Measurements from ENCODE around the gene YTHDF1.

The YTHDF1 gene

DNA sequence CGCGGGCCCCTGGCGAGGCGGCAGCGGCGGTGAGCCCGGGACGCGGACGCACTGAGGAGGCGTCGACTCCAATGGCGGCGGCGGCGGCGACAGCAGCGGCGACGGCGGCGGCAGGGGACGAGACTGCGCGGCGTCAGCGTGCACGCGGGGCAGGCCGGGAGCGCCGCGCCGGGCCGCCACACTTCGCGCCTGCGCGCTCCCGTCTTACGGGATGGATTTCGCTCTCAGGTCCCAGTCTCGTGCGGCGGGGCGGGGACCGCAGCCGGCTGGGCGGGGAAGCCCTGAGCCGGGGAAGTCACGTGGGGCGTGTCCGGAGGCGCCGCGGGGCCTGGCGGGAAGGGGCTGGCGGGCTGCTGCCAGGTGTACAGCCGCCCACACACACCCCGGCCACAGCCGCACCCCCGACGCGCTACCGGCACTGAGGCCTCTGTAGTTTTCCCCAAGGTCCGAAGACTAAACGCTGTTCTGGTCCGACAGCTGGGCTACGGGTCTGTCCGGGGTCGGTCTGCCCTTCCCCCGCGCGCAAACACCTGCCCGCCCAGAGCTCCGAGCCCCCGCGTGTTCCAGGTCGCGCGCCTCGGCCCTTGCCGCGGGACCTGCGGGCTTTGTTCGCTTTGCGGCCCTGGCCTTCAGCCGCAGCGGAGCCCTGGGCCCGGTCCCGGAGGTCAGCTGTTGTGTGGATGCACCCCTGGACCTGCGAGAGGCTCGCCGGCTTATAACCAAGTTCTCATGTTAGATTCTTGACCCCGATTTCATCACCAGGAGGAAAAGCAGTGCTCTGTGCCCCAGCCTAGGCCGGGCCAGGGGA lies at the start of gene YTHDF1:
YTHDF1 (minus strand) TSS at position 91 of the 808 bp plus-strand sequence. CDS start 239 bp downstream, outside the sequence.
- Histone ChIP-seq H3K27me3 (ENCODE audit: insufficient read depth, low read depth) (peaks cover 26% of the 10 kb centered on the region), H3K36me3 (ENCODE audit: insufficient read depth) (peaks cover 10% of the 10 kb centered on the region), H3K4me2 (peak within 1 kb of the TSS; percentile 100), H3K27ac (peak within 1 kb of the TSS; percentile 47), H3K4me1 (ENCODE audit: low read depth, poor library complexity, severe bottlenecking) (peaks cover 39% of the 10 kb centered on the region), H3K4me3 (IDR thresholded peaks at IDR 0.05; ENCODE audit: insufficient read depth, low read depth, low read length) (no peak within 1 kb of the TSS), H4K20me1 (ENCODE audit: insufficient read depth) (no peaks in the 10 kb centered on the region), H3K9ac (peak within 1 kb of the TSS; percentile 86), H3K79me2 (ENCODE audit: insufficient read depth, low read depth) (peaks cover 45% of the 10 kb centered on the region), H2AFZ (ENCODE audit: low read depth) (peak within 1 kb of the TSS; percentile 95)
- TF ChIP-seq, protein P1, sequence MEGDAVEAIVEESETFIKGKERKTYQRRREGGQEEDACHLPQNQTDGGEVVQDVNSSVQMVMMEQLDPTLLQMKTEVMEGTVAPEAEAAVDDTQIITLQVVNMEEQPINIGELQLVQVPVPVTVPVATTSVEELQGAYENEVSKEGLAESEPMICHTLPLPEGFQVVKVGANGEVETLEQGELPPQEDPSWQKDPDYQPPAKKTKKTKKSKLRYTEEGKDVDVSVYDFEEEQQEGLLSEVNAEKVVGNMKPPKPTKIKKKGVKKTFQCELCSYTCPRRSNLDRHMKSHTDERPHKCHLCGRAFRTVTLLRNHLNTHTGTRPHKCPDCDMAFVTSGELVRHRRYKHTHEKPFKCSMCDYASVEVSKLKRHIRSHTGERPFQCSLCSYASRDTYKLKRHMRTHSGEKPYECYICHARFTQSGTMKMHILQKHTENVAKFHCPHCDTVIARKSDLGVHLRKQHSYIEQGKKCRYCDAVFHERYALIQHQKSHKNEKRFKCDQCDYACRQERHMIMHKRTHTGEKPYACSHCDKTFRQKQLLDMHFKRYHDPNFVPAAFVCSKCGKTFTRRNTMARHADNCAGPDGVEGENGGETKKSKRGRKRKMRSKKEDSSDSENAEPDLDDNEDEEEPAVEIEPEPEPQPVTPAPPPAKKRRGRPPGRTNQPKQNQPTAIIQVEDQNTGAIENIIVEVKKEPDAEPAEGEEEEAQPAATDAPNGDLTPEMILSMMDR (conservative IDR thresholded peaks at IDR 0.05; ENCODE audit: low read depth, low read length) = no peak

DNA sequence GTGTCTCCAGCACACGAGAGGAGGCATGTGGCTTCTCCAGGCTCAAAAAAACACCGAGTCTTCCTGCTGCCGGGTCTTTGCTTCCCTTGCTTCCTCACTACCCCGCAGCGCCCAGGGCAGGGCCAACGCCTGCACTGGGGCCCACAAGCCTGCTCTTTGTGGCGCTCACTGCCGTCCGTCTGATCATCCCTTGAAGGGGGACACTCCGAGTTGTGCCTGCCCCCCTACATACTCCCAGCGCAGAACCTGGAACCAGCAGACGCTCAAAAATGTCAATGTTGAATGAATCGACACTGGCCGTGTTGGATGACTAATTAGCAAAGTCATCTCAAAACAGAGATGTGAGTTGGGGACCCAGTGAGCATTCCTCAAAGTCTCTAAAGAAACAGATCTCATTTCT lies 48.6 kb upstream of the YTHDF1 start:
- Histone ChIP-seq H2AFZ (ENCODE audit: low read depth) (no peak overlapping the region), H3K79me2 (ENCODE audit: insufficient read depth, low read depth) (no peaks in the 10 kb centered on the region), H3K4me2 (no peak overlapping the region), H4K20me1 (ENCODE audit: insufficient read depth) (no peaks in the 10 kb centered on the region), H3K27me3 (ENCODE audit: insufficient read depth, low read depth) (peaks cover 95% of the 10 kb centered on the region), H3K36me3 (ENCODE audit: insufficient read depth) (no peaks in the 10 kb centered on the region), H3K9ac (no peak overlapping the region), H3K4me1 (ENCODE audit: low read depth, poor library complexity, severe bottlenecking) (peaks cover 4% of the 10 kb centered on the region), H3K27ac (no peak overlapping the region), H3K4me3 (IDR thresholded peaks at IDR 0.05; ENCODE audit: insufficient read depth, low read depth, low read length) (no peak overlapping the region)
- TF ChIP-seq, protein P1 (conservative IDR thresholded peaks at IDR 0.05; ENCODE audit: low read depth, low read length) = no peak

DNA sequence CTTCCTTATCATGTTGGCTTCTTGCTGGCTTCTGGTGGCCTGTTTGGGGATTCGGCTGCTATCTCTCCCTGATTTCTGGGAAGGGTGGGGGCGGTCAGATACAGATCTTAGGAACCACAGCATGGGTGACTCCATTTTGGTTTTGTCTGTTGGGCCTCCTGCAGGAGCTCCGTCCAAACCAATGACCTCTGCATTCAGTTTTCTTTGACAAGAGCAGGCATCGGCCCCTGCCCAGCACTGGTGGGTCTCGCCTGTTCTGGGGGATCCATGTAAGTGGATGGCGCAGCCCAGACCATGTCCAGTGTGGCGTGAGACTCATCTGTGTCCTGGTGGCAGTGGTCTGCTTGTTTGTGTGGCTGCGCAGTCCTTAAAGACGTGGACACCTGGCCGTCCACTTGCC lies 48.1 kb upstream of the YTHDF1 start:
- Histone ChIP-seq H4K20me1 (ENCODE audit: insufficient read depth) (no peaks in the 10 kb centered on the region), H3K27ac (no peak overlapping the region), H3K27me3 (ENCODE audit: insufficient read depth, low read depth) (peaks cover 97% of the 10 kb centered on the region), H2AFZ (ENCODE audit: low read depth) (no peak overlapping the region), H3K4me2 (no peak overlapping the region), H3K36me3 (ENCODE audit: insufficient read depth) (no peaks in the 10 kb centered on the region), H3K9ac (no peak overlapping the region), H3K79me2 (ENCODE audit: insufficient read depth, low read depth) (no peaks in the 10 kb centered on the region), H3K4me3 (IDR thresholded peaks at IDR 0.05; ENCODE audit: insufficient read depth, low read depth, low read length) (no peak overlapping the region), H3K4me1 (ENCODE audit: low read depth, poor library complexity, severe bottlenecking) (no peaks in the 10 kb centered on the region)
- TF ChIP-seq, protein P1 (conservative IDR thresholded peaks at IDR 0.05; ENCODE audit: low read depth, low read length) = no peak

DNA sequence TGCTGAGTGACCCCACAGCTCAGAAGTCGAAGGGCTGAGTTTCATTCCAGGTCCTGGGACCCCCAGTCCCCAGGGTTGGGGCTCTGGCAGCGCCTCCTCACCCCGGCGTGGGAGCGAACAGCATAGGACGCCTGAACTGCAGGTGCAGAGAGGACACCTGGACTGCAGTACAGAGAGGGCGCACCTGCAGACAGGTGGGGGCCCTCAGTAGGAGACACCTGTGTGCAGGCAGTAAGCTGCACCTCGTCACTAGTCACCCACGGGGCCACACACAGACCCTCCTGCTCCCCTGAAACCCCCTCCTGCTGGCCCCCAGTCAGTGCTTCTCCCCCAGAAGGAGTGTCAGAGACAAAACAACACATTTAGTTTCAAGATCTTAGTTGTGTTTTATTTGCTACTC lies 46.9 kb upstream of the YTHDF1 start:
- Histone ChIP-seq H3K27ac (no peak overlapping the region), H3K4me1 (ENCODE audit: low read depth, poor library complexity, severe bottlenecking) (no peaks in the 10 kb centered on the region), H3K4me2 (no peak overlapping the region), H3K36me3 (ENCODE audit: insufficient read depth) (no peaks in the 10 kb centered on the region), H4K20me1 (ENCODE audit: insufficient read depth) (no peaks in the 10 kb centered on the region), H2AFZ (ENCODE audit: low read depth) (no peak overlapping the region), H3K9ac (no peak overlapping the region), H3K4me3 (IDR thresholded peaks at IDR 0.05; ENCODE audit: insufficient read depth, low read depth, low read length) (no peak overlapping the region), H3K27me3 (ENCODE audit: insufficient read depth, low read depth) (peaks cover 97% of the 10 kb centered on the region), H3K79me2 (ENCODE audit: insufficient read depth, low read depth) (no peaks in the 10 kb centered on the region)
- TF ChIP-seq, protein P1 (conservative IDR thresholded peaks at IDR 0.05; ENCODE audit: low read depth, low read length) = no peak
